Measurements from ENCODE around the gene APOO.
"Not testable (repeated sequence)": the region's sequence is repeated elsewhere in the genome, so short reads cannot be mapped to it uniquely, and the experiment has no call there.

The APOO gene

GRCh38 chrX:23859238-23859637 lies 48.5 kb downstream of the APOO start:
- DNase-seq (ENCODE audit: low read depth in 2 of 2) = not testable (repeated sequence)

GRCh38 chrX:23857935-23858334 lies 49.8 kb downstream of the APOO start:
- no peak for DNase-seq (ENCODE audit: low read depth in 2 of 2)

GRCh38 chrX:23857363-23857762 lies 50.4 kb downstream of the APOO start:
- no peak for DNase-seq (ENCODE audit: low read depth in 2 of 2)

- no peak for DNase-seq (ENCODE audit: low read depth in 2 of 2)
Measured at GRCh38 chrX:23855569-23855968, 52.2 kb downstream of the APOO start.

- DNase-seq (ENCODE audit: low read depth in 2 of 2) = no peak
Measured at GRCh38 chrX:23854945-23855344, 52.8 kb downstream of the APOO start.

GRCh38 chrX:23854122-23854521 lies 53.6 kb downstream of the APOO start:
- no peak for DNase-seq (ENCODE audit: low read depth in 2 of 2)

GRCh38 chrX:23851544-23851943 lies 56.2 kb downstream of the APOO start:
- no peak for DNase-seq (ENCODE audit: low read depth in 2 of 2)

- no peak for DNase-seq (ENCODE audit: low read depth in 2 of 2)
Measured at GRCh38 chrX:23849241-23849640, 58.5 kb downstream of the APOO start.

GRCh38 chrX:23845351-23845817 lies 62.4 kb downstream of the APOO start:
- DNase-seq (ENCODE audit: low read depth in 2 of 2) = no peak

GRCh38 chrX:23844502-23845138 lies 63.1 kb downstream of the APOO start:
- no peak for DNase-seq (ENCODE audit: low read depth in 2 of 2)

GRCh38 chrX:23841847-23842522 lies 65.8 kb downstream of the APOO start:
- DNase-seq (ENCODE audit: low read depth in 2 of 2) = no peak

- no peak for DNase-seq (ENCODE audit: low read depth in 2 of 2)
Measured at GRCh38 chrX:23840674-23841073, 67.1 kb downstream of the APOO start.

- DNase-seq (ENCODE audit: low read depth in 2 of 2) = no peak
Measured at GRCh38 chrX:23838953-23839352, 68.8 kb downstream of the APOO start.

GRCh38 chrX:23832721-23833120 lies 75.0 kb downstream of the APOO start:
- DNase-seq (ENCODE audit: low read depth in 2 of 2) = no peak

- no peak for DNase-seq (ENCODE audit: low read depth in 2 of 2)
Measured at GRCh38 chrX:23828881-23829280, 78.9 kb downstream of the APOO start.

- DNase-seq (ENCODE audit: low read depth in 2 of 2) = no peak
Measured at GRCh38 chrX:23826653-23827052, 81.1 kb downstream of the APOO start.

GRCh38 chrX:23826216-23826615 lies 81.5 kb downstream of the APOO start:
- no peak for DNase-seq (ENCODE audit: low read depth in 2 of 2)

GRCh38 chrX:23825675-23826074 lies 82.1 kb downstream of the APOO start:
- no peak for DNase-seq (ENCODE audit: low read depth in 2 of 2)

- no peak for DNase-seq (ENCODE audit: low read depth in 2 of 2)
Measured at GRCh38 chrX:23822841-23823240, 84.9 kb downstream of the APOO start.

- DNase-seq (ENCODE audit: low read depth in 2 of 2) = no peak
Measured at GRCh38 chrX:23822397-23822796, 85.3 kb downstream of the APOO start.

GRCh38 chrX:23821847-23822246 lies 85.9 kb downstream of the APOO start:
- no peak for DNase-seq (ENCODE audit: low read depth in 2 of 2)

- DNase-seq (ENCODE audit: low read depth in 2 of 2) = no peak
Measured at GRCh38 chrX:23820235-23820782, 87.4 kb downstream of the APOO start.
